Lung (tissue), 12 donors: ENCODE data around the gene COBL. TPM values are rescaled to one million over a fixed set of nuclear protein-coding genes. Genes with fewer than 3 reads are reported as not detected.

Source experiments
- ATAC-seq: fragments of 200-7000 bp; cut with Tn5 transposase; one replicate; pipeline ENCODE4 v1.9.1; 2020; ENCODE audit warnings: moderate number of reproducible peaks; ENCODE audit not compliant: insufficient read depth, low FRiP score
- DNase-seq, 3 donors: peaks; one replicate each; pipeline ENCODE4 v3.0.0-alpha.2; 2013 to 2017
- H3K27ac ChIP-seq, 2 donors: one replicate each; pipeline ENCODE4 v1.5.1; 2013; ENCODE audit warnings: mild to moderate bottlenecking in 2 of 2, moderate library complexity in 2 of 2, control low read depth in 1 of 2, inconsistent platforms in 1 of 2, low read depth in 1 of 2, low read length in 1 of 2
- H3K27me3 ChIP-seq, 3 donors: one replicate each; pipeline ENCODE4 v1.5.1; 2013; ENCODE audit warnings: low read length in 2 of 3; ENCODE audit not compliant: control insufficient read depth in 3 of 3, insufficient read depth in 3 of 3
- H3K36me3 ChIP-seq, 4 donors: one replicate each; pipeline ENCODE4 v1.5.1; 2013; ENCODE audit warnings: low read length in 4 of 4, mild to moderate bottlenecking in 1 of 4, moderate library complexity in 1 of 4; ENCODE audit not compliant: control insufficient read depth in 4 of 4, insufficient read depth in 4 of 4
- H3K4me1 ChIP-seq, 5 donors: one replicate each; pipeline ENCODE4 v1.5.1; 2013; ENCODE audit warnings: low read length in 5 of 5, mild to moderate bottlenecking in 2 of 5, moderate library complexity in 1 of 5; ENCODE audit not compliant: control insufficient read depth in 5 of 5, insufficient read depth in 5 of 5
- H3K4me3 ChIP-seq: one replicate; pipeline ENCODE4 v1.5.1; 2013; ENCODE audit warnings: mild to moderate bottlenecking, control low read depth, moderate library complexity
- H3K9ac ChIP-seq, 2 donors: one replicate each; pipeline ENCODE4 v1.5.1; 2013; ENCODE audit warnings: low read length in 2 of 2, control low read depth in 1 of 2; ENCODE audit not compliant: insufficient read depth in 1 of 2
- H3K9me3 ChIP-seq, 4 donors: one replicate each; pipeline ENCODE4 v1.5.1; 2013; ENCODE audit warnings: low read length in 3 of 4, mild to moderate bottlenecking in 1 of 4, moderate library complexity in 1 of 4; ENCODE audit not compliant: control insufficient read depth in 4 of 4, insufficient read depth in 3 of 4
- WGBS, 2 donors: extraction: QIAGEN DNeasy Blood & Tissue Kit; methylation state at CpG; one replicate each; pipeline ENCODE4 v1.1.7; 2013; 5-methylcytosine and 5-hydroxymethylcytosine counted together
- polyA plus RNA-seq, 2 donors: library from polyadenylated mRNA; stranded (reverse); fragments of 200-250 nt; gene quantifications; one replicate each; pipeline ENCODE4 v1.2.1, GENCODE V29; 2013
- total RNA-seq, 2 donors: library from RNA; depleted of rRNA in 1 of 2; stranded (reverse); fragments of >200 nt in 1 of 2; gene quantifications; one replicate each; pipeline ENCODE4 v1.2.1, GENCODE V29; 2014 to 2021
- TF ChIP-seq, protein P1 (sequence below): IDR thresholded peaks from 2 replicates; pipeline ENCODE4 v1.5.1; 2012; ENCODE audit warnings: mild to moderate bottlenecking; ENCODE audit errors: control extremely low read depth, extremely low read depth
- donor health status: control.
- donor health status: control.
- donor health status: Bipolar disorder and iron deficiency.
- donor health status: healthy.
- donor health status: DM: yes; HTN: yes; CAD: no.

COBL gene
- total and polyA plus RNA-seq, 4 donors = 6.3 to 38.1 (median 15.0) TPM

DNA sequence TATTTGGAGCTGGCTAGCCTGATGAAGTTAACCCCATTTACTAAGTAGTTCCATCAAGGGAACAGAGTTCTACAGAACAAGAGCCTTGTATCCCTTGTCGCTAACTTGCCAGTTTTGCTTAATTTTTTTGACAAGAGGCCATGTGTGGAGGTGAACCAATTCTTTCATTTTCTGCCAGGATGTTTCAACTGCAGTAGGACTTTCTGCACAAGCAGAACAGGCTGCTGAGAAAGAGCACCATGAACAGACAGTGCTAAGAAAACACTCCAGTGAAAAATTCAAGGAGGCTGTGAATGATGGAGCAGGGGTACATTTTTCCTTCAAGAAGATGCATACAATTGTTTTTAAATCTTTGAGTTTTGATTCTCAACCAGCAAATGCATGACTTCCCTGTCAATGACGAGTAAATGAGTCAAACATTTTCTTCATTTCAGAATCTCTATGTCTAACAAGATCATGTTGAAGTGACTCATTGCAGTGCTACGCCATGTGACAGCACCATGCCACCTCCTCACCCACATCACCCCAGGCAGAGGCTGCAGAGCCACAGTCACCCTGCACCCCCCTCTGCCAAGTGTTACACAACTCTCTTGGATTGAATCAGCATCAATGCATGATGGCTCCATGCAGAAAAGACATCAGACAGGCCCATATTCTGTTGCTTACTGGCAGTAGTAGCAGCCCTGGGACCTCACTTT, 193.1 kb downstream of the COBL start:
- no peaks in the 10 kb centered on the region for H3K9me3 ChIP-seq
- H3K36me3 ChIP-seq = no peaks in the 10 kb centered on the region
- TF ChIP-seq, protein P1, sequence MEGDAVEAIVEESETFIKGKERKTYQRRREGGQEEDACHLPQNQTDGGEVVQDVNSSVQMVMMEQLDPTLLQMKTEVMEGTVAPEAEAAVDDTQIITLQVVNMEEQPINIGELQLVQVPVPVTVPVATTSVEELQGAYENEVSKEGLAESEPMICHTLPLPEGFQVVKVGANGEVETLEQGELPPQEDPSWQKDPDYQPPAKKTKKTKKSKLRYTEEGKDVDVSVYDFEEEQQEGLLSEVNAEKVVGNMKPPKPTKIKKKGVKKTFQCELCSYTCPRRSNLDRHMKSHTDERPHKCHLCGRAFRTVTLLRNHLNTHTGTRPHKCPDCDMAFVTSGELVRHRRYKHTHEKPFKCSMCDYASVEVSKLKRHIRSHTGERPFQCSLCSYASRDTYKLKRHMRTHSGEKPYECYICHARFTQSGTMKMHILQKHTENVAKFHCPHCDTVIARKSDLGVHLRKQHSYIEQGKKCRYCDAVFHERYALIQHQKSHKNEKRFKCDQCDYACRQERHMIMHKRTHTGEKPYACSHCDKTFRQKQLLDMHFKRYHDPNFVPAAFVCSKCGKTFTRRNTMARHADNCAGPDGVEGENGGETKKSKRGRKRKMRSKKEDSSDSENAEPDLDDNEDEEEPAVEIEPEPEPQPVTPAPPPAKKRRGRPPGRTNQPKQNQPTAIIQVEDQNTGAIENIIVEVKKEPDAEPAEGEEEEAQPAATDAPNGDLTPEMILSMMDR = no peak
- peak; percentile 22 for ATAC-seq
- peaks cover 0 to 3% (median 0%) of the 10 kb centered on the region in 3 donors for H3K27me3 ChIP-seq
- H3K27ac ChIP-seq = peak overlapping the region in 1 of 2 donors; percentile 40
- WGBS, 2 donors = 66 to 69% methylated on average over 3 of the region's 3 CpGs
- H3K4me1 ChIP-seq = peaks cover 0 to 6% (median 4%) of the 10 kb centered on the region in 5 donors
- no peak overlapping the region for H3K4me3 ChIP-seq
- H3K9ac ChIP-seq = no peak overlapping the region
- no peak for DNase-seq

- H3K36me3 ChIP-seq = no peaks in the 10 kb centered on the region
- H3K4me1 ChIP-seq = peaks cover 0 to 6% (median 4%) of the 10 kb centered on the region in 5 donors
- TF ChIP-seq, protein P1 = no peak
- H3K27me3 ChIP-seq = peaks cover 0 to 3% (median 0%) of the 10 kb centered on the region in 3 donors
- H3K4me3 ChIP-seq = no peak overlapping the region
- H3K9me3 ChIP-seq = no peaks in the 10 kb centered on the region
- WGBS, 2 donors = 6 to 16% methylated on average over 9 of the region's 9 CpGs
- H3K9ac ChIP-seq = no peak overlapping the region
- ATAC-seq (no peak), DNase-seq (peak; percentile 16 to 69 (median 40))
- peak overlapping the region in 1 of 2 donors; percentile 38 for H3K27ac ChIP-seq
These were observed 194.6 kb downstream of the COBL start for GRCh38 chr7:51121931-51122425.

- ATAC-seq = no peak
- H3K36me3 ChIP-seq = no peaks in the 10 kb centered on the region
- H3K27ac ChIP-seq = no peak overlapping the region
- no peak overlapping the region for H3K4me3 ChIP-seq
- peaks cover 0 to 6% (median 4%) of the 10 kb centered on the region in 5 donors for H3K4me1 ChIP-seq
- TF ChIP-seq, protein P1 = no peak
- DNase-seq = no peak
- 85% methylated on average over 5 of the region's 5 CpGs for WGBS, 2 donors
- no peak overlapping the region for H3K9ac ChIP-seq
- H3K27me3 ChIP-seq = peaks cover 0 to 3% (median 0%) of the 10 kb centered on the region in 3 donors
- no peaks in the 10 kb centered on the region for H3K9me3 ChIP-seq
These were observed 195.4 kb downstream of the COBL start for GRCh38 chr7:51121036-51121790.
